Nephron (organoid): Measurements from ENCODE around the gene TGDS.

Experiments used
- H3K27ac Mint-ChIP-seq, 3 experiments: 2 replicates each; pipeline ENCODE4 v1.8.0; 2020; ENCODE audit warnings: mixed read lengths in 3 of 3, mild to moderate bottlenecking in 2 of 3, moderate library complexity in 1 of 3
- H3K27me3 Mint-ChIP-seq: 2 replicates; pipeline ENCODE4 v1.8.0; 2021; ENCODE audit warnings: low read depth, mild to moderate bottlenecking, moderate library complexity, mixed read lengths
- H3K36me3 Mint-ChIP-seq: 2 replicates; pipeline ENCODE4 v1.8.0; 2020; ENCODE audit warnings: low read depth, mixed read lengths
- H3K4me1 Mint-ChIP-seq: 2 replicates; pipeline ENCODE4 v1.8.0; 2020; ENCODE audit warnings: mixed read lengths
- H3K4me3 Mint-ChIP-seq, 3 experiments: 2 replicates each; pipeline ENCODE4 v1.8.0; 2020; ENCODE audit warnings: mild to moderate bottlenecking in 3 of 3, mixed read lengths in 3 of 3, moderate library complexity in 2 of 3
- H3K9me3 Mint-ChIP-seq: 2 replicates; pipeline ENCODE4 v1.8.0; 2020; ENCODE audit warnings: mixed read lengths
- CTCF ChIP-seq, 3 experiments: fragments of 200-600 bp; sonication (generic); IDR thresholded peaks; one replicate each; pipeline ENCODE4 v1.5.0; 2021; ENCODE audit warnings: antibody characterized with exemption in 3 of 3; ENCODE audit not compliant: unreplicated experiment in 3 of 3

TGDS gene

DNA sequence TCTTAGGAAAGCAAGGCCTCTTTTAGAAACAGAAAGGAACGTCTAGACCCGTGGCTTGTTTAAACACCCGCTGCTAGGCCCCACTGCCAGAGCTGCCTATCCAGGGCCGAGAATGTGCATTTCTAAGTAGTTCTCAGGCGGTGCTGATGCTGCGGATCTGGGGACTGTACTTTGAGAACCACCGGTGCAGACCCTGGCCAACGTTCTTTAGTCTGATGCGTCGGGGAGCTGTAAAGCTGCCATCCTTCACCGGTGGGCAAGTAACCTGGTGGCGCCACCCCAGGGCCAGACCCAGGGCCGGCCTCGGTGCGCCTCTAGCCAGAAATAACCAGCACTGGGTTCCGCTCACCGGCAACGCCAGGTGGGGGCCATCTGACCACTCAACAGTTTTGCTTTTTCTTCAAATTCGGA, 47.1 kb downstream of the TGDS start:
- H3K9me3 Mint-ChIP-seq: no peaks in the 10 kb centered on the region
- H3K27me3 Mint-ChIP-seq: peaks cover 10% of the 10 kb centered on the region
- peak overlapping the region; percentile 93 to 96 (median 95) for H3K27ac Mint-ChIP-seq
- no peaks in the 10 kb centered on the region for H3K36me3 Mint-ChIP-seq
- TF ChIP-seq CTCF (IDR thresholded peaks at IDR 0.05; ENCODE audit: unreplicated experiment in 3 of 3): no peak
- peak overlapping the region; percentile 85 to 91 (median 86) for H3K4me3 Mint-ChIP-seq
- peaks cover 10% of the 10 kb centered on the region for H3K4me1 Mint-ChIP-seq

GRCh38 chr13:94548382-94548781, 47.6 kb downstream of the TGDS start:
- peaks cover 10% of the 10 kb centered on the region for H3K4me1 Mint-ChIP-seq
- peak overlapping the region; percentile 85 to 91 (median 86) for H3K4me3 Mint-ChIP-seq
- TF ChIP-seq CTCF (IDR thresholded peaks at IDR 0.05; ENCODE audit: unreplicated experiment in 3 of 3): no peak
- H3K9me3 Mint-ChIP-seq: no peaks in the 10 kb centered on the region
- H3K27ac Mint-ChIP-seq: peak overlapping the region; percentile 93 to 96 (median 95)
- no peaks in the 10 kb centered on the region for H3K36me3 Mint-ChIP-seq
- H3K27me3 Mint-ChIP-seq: peaks cover 13% of the 10 kb centered on the region

GRCh38 chr13:94546061-94546839, 49.7 kb downstream of the TGDS start:
- H3K4me3 Mint-ChIP-seq: no peak overlapping the region
- no peaks in the 10 kb centered on the region for H3K9me3 Mint-ChIP-seq
- peaks cover 10% of the 10 kb centered on the region for H3K4me1 Mint-ChIP-seq
- H3K36me3 Mint-ChIP-seq: no peaks in the 10 kb centered on the region
- no peak for TF ChIP-seq CTCF (IDR thresholded peaks at IDR 0.05; ENCODE audit: unreplicated experiment in 3 of 3)
- H3K27ac Mint-ChIP-seq: no peak overlapping the region
- peaks cover 14% of the 10 kb centered on the region for H3K27me3 Mint-ChIP-seq

- no peaks in the 10 kb centered on the region for H3K9me3 Mint-ChIP-seq
- no peaks in the 10 kb centered on the region for H3K36me3 Mint-ChIP-seq
- TF ChIP-seq CTCF (IDR thresholded peaks at IDR 0.05; ENCODE audit: unreplicated experiment in 3 of 3): no peak
- peaks cover 5% of the 10 kb centered on the region for H3K4me1 Mint-ChIP-seq
- no peak overlapping the region for H3K4me3 Mint-ChIP-seq
- H3K27me3 Mint-ChIP-seq: peaks cover 15% of the 10 kb centered on the region
- no peak overlapping the region for H3K27ac Mint-ChIP-seq
These were observed 51.0 kb downstream of the TGDS start for GRCh38 chr13:94544922-94545321.

- no peak for TF ChIP-seq CTCF (IDR thresholded peaks at IDR 0.05; ENCODE audit: unreplicated experiment in 3 of 3)
- Mint-ChIP-seq H3K27me3 (peaks cover 17% of the 10 kb centered on the region), H3K9me3 (no peaks in the 10 kb centered on the region), H3K4me3 (peak overlapping the region in 1 of 3 experiments; percentile 18), H3K27ac (no peak overlapping the region), H3K36me3 (no peaks in the 10 kb centered on the region), H3K4me1 (peaks cover 5% of the 10 kb centered on the region)
These were observed 53.0 kb downstream of the TGDS start for GRCh38 chr13:94542917-94543316.
